ENCODE results near the gene FAM181B. TPM values are rescaled to one million over a fixed set of nuclear protein-coding genes. Genes with fewer than 3 reads are reported as not detected.

The FAM181B gene
- total RNA-seq, 4 donors from 2014 or later, result 0.07 to 0.11 TPM; not detected in 2

DNA sequence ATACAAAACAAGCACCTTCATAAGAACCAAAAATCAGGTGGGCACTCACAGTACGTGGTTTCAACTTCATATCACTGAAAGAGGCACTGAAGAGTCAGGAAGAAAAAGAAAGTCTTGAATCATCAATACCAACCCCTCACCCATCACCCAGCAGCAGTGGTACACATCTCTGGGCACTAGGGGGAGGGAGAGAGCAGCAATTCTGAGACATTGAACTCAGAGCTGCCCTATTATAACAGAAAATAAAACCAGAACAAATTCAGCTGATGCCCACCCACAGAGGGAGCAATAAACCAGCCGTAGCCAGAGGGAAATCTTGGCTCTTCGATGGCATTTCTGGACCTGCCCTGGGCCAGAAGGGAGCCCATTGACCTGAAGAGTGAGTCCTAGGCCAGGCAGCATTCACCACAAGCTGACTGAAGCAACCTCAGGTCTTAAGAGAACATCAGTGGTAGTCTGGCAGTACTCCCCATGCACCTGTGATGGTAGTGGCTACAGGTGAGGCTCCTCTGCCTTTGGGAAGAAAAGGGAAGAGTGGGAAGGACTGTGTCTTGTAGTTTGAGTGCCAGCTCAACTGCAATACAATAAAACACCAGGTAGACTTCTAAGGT, 42.2 kb upstream of the FAM181B start:
- Histone ChIP-seq H3K4me3 (no peak overlapping the region), H3K27me3 (no peaks in the 10 kb centered on the region), H3K9me3 (no peaks in the 10 kb centered on the region), H3K4me1 (no peaks in the 10 kb centered on the region), H3K36me3 (no peaks in the 10 kb centered on the region), H3K27ac (no peak overlapping the region)
- intact Hi-C loops (cut with DNase I; ENCODE audit: low total_unique reads) (no loop called here), in situ Hi-C loops (cut with MboI; ENCODE audit: low sequenced_read_pairs in 4 of 4) (no loop called here)
- TF ChIP-seq, protein P1, sequence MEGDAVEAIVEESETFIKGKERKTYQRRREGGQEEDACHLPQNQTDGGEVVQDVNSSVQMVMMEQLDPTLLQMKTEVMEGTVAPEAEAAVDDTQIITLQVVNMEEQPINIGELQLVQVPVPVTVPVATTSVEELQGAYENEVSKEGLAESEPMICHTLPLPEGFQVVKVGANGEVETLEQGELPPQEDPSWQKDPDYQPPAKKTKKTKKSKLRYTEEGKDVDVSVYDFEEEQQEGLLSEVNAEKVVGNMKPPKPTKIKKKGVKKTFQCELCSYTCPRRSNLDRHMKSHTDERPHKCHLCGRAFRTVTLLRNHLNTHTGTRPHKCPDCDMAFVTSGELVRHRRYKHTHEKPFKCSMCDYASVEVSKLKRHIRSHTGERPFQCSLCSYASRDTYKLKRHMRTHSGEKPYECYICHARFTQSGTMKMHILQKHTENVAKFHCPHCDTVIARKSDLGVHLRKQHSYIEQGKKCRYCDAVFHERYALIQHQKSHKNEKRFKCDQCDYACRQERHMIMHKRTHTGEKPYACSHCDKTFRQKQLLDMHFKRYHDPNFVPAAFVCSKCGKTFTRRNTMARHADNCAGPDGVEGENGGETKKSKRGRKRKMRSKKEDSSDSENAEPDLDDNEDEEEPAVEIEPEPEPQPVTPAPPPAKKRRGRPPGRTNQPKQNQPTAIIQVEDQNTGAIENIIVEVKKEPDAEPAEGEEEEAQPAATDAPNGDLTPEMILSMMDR (IDR thresholded peaks at IDR 0.05 in 4 of 5, conservative IDR thresholded peaks at IDR 0.05 in 1 of 5), result no peak
- TF ChIP-seq POLR2A (IDR thresholded peaks at IDR 0.05), result no peak
- no peak for ATAC-seq
- DNase-seq, result no peak

- intact Hi-C loops (cut with DNase I; ENCODE audit: low total_unique reads) (no loop called here), in situ Hi-C loops (cut with MboI; ENCODE audit: low sequenced_read_pairs in 4 of 4) (no loop called here)
- DNase-seq, result no peak
- no peaks in the 10 kb centered on the region for H3K36me3 ChIP-seq
- H3K4me1 ChIP-seq, result no peaks in the 10 kb centered on the region
- H3K4me3 ChIP-seq, result no peak overlapping the region
- no peak overlapping the region for H3K27ac ChIP-seq
- no peaks in the 10 kb centered on the region for H3K27me3 ChIP-seq
- TF ChIP-seq, protein P1 (IDR thresholded peaks at IDR 0.05 in 4 of 5, conservative IDR thresholded peaks at IDR 0.05 in 1 of 5), result no peak
- H3K9me3 ChIP-seq, result no peaks in the 10 kb centered on the region
- no peak for ATAC-seq
Observed at GRCh38 chr11:82775218-82775617, 41.6 kb upstream of the FAM181B start.

- intact Hi-C loops (cut with DNase I; ENCODE audit: low total_unique reads), result no loop called here
- no peaks in the 10 kb centered on the region for H3K4me1 ChIP-seq
- no peaks in the 10 kb centered on the region for H3K36me3 ChIP-seq
- no peaks in the 10 kb centered on the region for H3K27me3 ChIP-seq
- H3K9me3 ChIP-seq, result no peaks in the 10 kb centered on the region
- TF ChIP-seq POLR2A (IDR thresholded peaks at IDR 0.05), result no peak
- TF ChIP-seq, protein P1 (IDR thresholded peaks at IDR 0.05 in 4 of 5, conservative IDR thresholded peaks at IDR 0.05 in 1 of 5), result no peak
- ATAC-seq (no peak), DNase-seq (no peak)
- H3K4me3 ChIP-seq, result no peak overlapping the region
- in situ Hi-C loops (cut with MboI; ENCODE audit: low sequenced_read_pairs in 4 of 4), result no loop called here
- H3K27ac ChIP-seq, result no peak overlapping the region
Observed at GRCh38 chr11:82771781-82772180, 38.1 kb upstream of the FAM181B start.

DNA sequence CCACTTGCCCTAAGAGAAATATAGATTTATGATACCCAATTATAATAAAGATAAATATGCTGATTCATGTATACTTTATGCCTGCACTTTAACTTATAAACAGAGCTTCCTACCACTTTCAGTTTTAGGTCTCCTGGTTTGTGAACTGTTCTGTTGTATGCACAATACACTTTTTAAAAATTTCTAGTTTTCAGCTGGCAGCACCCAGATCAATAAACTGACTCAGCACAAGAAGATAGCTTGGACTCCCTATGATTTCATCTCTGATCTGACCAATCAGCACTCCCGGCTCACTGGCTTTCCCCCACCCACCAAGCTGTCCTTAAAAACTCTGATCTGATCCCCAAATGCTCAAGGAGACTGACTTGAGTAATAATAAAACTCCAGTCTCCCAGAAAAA, 33.5 kb upstream of the FAM181B start:
- ATAC-seq, result no peak
- H3K9me3 ChIP-seq, result no peaks in the 10 kb centered on the region
- H3K27ac ChIP-seq, result no peak overlapping the region

More for the DNA sequence above, 33.5 kb upstream of the FAM181B start:
- TF ChIP-seq POLR2A (IDR thresholded peaks at IDR 0.05), result no peak
- TF ChIP-seq, protein P1 (IDR thresholded peaks at IDR 0.05 in 4 of 5, conservative IDR thresholded peaks at IDR 0.05 in 1 of 5), result no peak
- Histone ChIP-seq H3K4me3 (no peak overlapping the region), H3K27me3 (no peaks in the 10 kb centered on the region), H3K4me1 (no peaks in the 10 kb centered on the region), H3K36me3 (no peaks in the 10 kb centered on the region)
- intact Hi-C loops (cut with DNase I; ENCODE audit: low total_unique reads), result no loop called here
- DNase-seq, result no peak
- in situ Hi-C loops (cut with MboI; ENCODE audit: low sequenced_read_pairs in 4 of 4), result no loop called here

All from gastrocnemius medialis (tissue), 4 donors.